Activated CD8-positive, alpha-beta T cell treated with anti-CD3 and anti-CD28 coated beads, Interleukin-2, amount 10 ng/mL, durations not matched to agents 7 days and 5 days (primary cell): ENCODE measurements around the gene HEPHL1. TPM values are rescaled to one million over a fixed set of nuclear protein-coding genes. Genes with fewer than 3 reads are reported as not detected.

ENCODE experiments used
- ATAC-seq: fragments of 150-1000 bp; cut with Tn5 transposase; one replicate; pipeline ENCODE4 v1.10.0; 2021; ENCODE audit warnings: moderate library complexity
- CTCF ChIA-PET: fragments of 350-600 bp; sonication (Branson Sonifier 250); formaldehyde crosslinking; loops from one replicate; lab custom pipeline; 2021; ENCODE audit warnings: antibody characterized with exemption; lab: Charles Lee
- POLR2A ChIA-PET: fragments of 350-600 bp; sonication (Branson Sonifier 250); formaldehyde crosslinking; loops from one replicate; lab custom pipeline; 2021; ENCODE audit warnings: antibody characterized with exemption; lab: Charles Lee
- DNase-seq: peaks from one replicate; pipeline ENCODE4 v3.0.0-alpha.2; 2020
- H3K27ac Mint-ChIP-seq: one replicate; pipeline ENCODE4 v1.8.0; 2021; ENCODE audit warnings: mild to moderate bottlenecking, mixed read lengths
- H3K27me3 Mint-ChIP-seq: one replicate; pipeline ENCODE4 v1.8.0; 2021; ENCODE audit warnings: low read depth, mixed read lengths
- H3K36me3 Mint-ChIP-seq: one replicate; pipeline ENCODE4 v1.8.0; 2021; ENCODE audit warnings: low read depth, mixed read lengths
- H3K4me1 Mint-ChIP-seq: one replicate; pipeline ENCODE4 v1.8.0; 2021; ENCODE audit warnings: low read depth, mixed read lengths
- H3K4me3 Mint-ChIP-seq: one replicate; pipeline ENCODE4 v1.8.0; 2021; ENCODE audit warnings: mild to moderate bottlenecking, mixed read lengths
- H3K9me3 Mint-ChIP-seq: one replicate; pipeline ENCODE4 v1.8.0; 2022; ENCODE audit warnings: mixed read lengths; ENCODE audit not compliant: insufficient read depth
- total RNA-seq, 2 experiments: library from RNA; stranded (reverse); gene quantifications; one replicate each; pipeline ENCODE4 v1.2.3, GENCODE V29; 2021

Gene HEPHL1
- total RNA-seq, 2 experiments from 2014 or later = not detected

DNA sequence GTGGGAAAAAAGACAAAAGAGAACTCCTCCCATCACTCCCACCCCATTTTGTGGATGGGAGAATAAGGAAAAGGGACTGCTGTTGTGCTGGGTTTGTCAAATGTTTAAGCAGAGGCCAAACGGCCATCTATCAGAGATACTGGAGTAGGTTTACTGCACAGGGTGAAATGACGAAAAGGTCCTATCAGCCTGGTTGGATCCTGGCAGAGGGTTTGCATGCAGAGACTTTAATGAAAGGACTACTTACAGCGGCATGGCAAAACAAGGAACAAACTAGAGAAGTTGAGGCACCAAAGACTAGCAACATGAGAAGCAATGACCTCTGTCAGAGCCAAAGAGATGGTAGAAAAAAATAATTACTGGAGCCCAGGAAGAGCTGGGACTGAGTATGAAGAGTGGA is 32.2 kb upstream of the HEPHL1 start:
- H3K27me3 Mint-ChIP-seq = no peaks in the 10 kb centered on the region
- H3K36me3 Mint-ChIP-seq = no peaks in the 10 kb centered on the region
- no peak overlapping the region for H3K4me3 Mint-ChIP-seq
- no peaks in the 10 kb centered on the region for H3K4me1 Mint-ChIP-seq
- POLR2A ChIA-PET = no interaction called here
- peaks cover 6% of the 10 kb centered on the region for H3K9me3 Mint-ChIP-seq
- no peak overlapping the region for H3K27ac Mint-ChIP-seq
- DNase-seq (no peak), ATAC-seq (no peak)
- CTCF ChIA-PET = no interaction called here

GRCh38 chr11:93993747-93994146 is 27.4 kb upstream of the HEPHL1 start:
- CTCF ChIA-PET = no interaction called here
- Mint-ChIP-seq H3K4me3 (no peak overlapping the region), H3K27ac (no peak overlapping the region), H3K36me3 (no peaks in the 10 kb centered on the region), H3K27me3 (no peaks in the 10 kb centered on the region), H3K4me1 (no peaks in the 10 kb centered on the region), H3K9me3 (peaks cover 11% of the 10 kb centered on the region)
- no peak for DNase-seq
- no peak for ATAC-seq
- POLR2A ChIA-PET = no interaction called here

- Mint-ChIP-seq H3K27me3 (no peaks in the 10 kb centered on the region), H3K36me3 (no peaks in the 10 kb centered on the region), H3K4me1 (no peaks in the 10 kb centered on the region), H3K9me3 (peaks cover 11% of the 10 kb centered on the region), H3K27ac (no peak overlapping the region), H3K4me3 (no peak overlapping the region)
- ATAC-seq (no peak), DNase-seq (no peak)
- POLR2A ChIA-PET = no interaction called here
- CTCF ChIA-PET = no interaction called here
These were observed 23.4 kb upstream of the HEPHL1 start for GRCh38 chr11:93997741-93998140.

GRCh38 chr11:94000659-94001058 is 20.5 kb upstream of the HEPHL1 start:
- ChIA-PET CTCF (no interaction called here), POLR2A (no interaction called here)
- Mint-ChIP-seq H3K4me3 (no peak overlapping the region), H3K27me3 (no peaks in the 10 kb centered on the region), H3K27ac (no peak overlapping the region), H3K36me3 (no peaks in the 10 kb centered on the region), H3K4me1 (no peaks in the 10 kb centered on the region), H3K9me3 (peaks cover under 1% of the 10 kb centered on the region)
- DNase-seq (no peak), ATAC-seq (no peak)

DNA sequence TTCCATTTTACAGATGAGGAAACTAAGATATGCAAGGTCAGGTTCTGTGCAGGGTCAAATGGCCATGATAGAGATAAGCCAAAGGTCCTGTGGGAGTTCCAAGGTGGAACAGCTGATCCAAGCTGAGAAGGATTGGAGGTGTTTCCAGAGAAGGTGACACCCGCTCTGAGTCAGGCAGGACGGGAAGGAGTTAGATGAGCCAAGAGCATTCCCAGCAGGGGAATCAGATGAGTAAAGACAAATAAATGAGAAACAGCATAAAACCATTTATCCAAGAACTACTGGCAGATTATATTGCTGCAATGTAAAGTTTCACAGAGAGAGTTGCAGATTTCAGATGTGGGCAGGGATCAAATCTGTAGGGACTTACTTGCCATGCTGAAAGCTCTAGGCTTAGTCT is 18.9 kb upstream of the HEPHL1 start:
- ChIA-PET CTCF (no interaction called here), POLR2A (no interaction called here)
- no peak for DNase-seq
- no peak for ATAC-seq
- H3K4me1 Mint-ChIP-seq = no peaks in the 10 kb centered on the region
- no peaks in the 10 kb centered on the region for H3K9me3 Mint-ChIP-seq
- H3K36me3 Mint-ChIP-seq = no peaks in the 10 kb centered on the region
- H3K27me3 Mint-ChIP-seq = no peaks in the 10 kb centered on the region
- no peak overlapping the region for H3K27ac Mint-ChIP-seq
- no peak overlapping the region for H3K4me3 Mint-ChIP-seq

- Mint-ChIP-seq H3K36me3 (no peaks in the 10 kb centered on the region), H3K4me3 (no peak overlapping the region), H3K27ac (no peak overlapping the region), H3K4me1 (no peaks in the 10 kb centered on the region), H3K9me3 (no peaks in the 10 kb centered on the region), H3K27me3 (no peaks in the 10 kb centered on the region)
- no peak for DNase-seq
- POLR2A ChIA-PET = no interaction called here
- ATAC-seq = no peak
- CTCF ChIA-PET = no interaction called here
These were observed 13.7 kb upstream of the HEPHL1 start for GRCh38 chr11:94007426-94007825.

DNA sequence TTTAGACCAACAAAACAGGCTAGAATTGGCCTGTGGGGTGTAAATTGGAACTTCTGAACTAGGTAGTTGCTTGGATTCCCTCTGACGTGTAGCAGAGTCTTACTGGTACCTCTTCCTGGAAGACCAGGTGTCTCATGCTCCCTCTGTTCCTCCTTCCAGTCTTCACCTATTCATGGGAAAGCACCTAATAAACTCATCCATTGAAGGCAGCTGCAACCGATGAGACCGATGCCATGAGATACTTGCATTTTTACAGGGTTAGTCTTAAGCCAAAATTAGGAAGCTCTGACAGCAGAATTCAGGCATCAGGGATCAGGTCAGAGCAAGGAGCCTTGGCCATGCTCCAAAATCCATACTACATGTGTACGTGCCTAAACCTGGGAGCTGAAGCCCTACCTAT is 13.2 kb upstream of the HEPHL1 start:
- Mint-ChIP-seq H3K4me3 (no peak overlapping the region), H3K4me1 (no peaks in the 10 kb centered on the region), H3K27me3 (no peaks in the 10 kb centered on the region), H3K36me3 (no peaks in the 10 kb centered on the region), H3K9me3 (no peaks in the 10 kb centered on the region), H3K27ac (no peak overlapping the region)
- POLR2A ChIA-PET = no interaction called here
- ATAC-seq (no peak), DNase-seq (no peak)
- CTCF ChIA-PET = no interaction called here

DNA sequence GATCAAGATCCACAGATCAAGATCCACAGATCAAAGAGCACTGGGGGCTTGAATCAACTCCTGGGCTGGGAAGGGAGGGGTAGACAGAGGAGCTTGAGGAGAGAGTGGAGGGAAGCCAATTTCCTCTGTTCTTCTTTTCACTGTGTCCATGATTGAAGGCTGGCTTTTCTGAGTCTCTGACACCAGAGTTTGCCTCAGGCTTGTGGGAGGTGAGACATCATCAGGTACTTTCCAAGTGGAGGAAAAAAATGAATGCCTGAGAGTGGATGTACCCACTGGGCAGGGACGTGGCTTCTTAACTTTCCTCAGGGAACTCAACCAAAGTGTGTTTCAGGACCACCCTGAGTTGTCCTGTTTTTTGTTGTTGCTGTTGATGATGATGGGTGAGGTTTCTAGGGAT is 11.0 kb upstream of the HEPHL1 start:
- Mint-ChIP-seq H3K4me3 (no peak overlapping the region), H3K27me3 (no peaks in the 10 kb centered on the region), H3K36me3 (no peaks in the 10 kb centered on the region), H3K27ac (no peak overlapping the region), H3K9me3 (no peaks in the 10 kb centered on the region), H3K4me1 (no peaks in the 10 kb centered on the region)
- ChIA-PET CTCF (no interaction called here), POLR2A (no interaction called here)
- no peak for ATAC-seq
- DNase-seq = no peak

DNA sequence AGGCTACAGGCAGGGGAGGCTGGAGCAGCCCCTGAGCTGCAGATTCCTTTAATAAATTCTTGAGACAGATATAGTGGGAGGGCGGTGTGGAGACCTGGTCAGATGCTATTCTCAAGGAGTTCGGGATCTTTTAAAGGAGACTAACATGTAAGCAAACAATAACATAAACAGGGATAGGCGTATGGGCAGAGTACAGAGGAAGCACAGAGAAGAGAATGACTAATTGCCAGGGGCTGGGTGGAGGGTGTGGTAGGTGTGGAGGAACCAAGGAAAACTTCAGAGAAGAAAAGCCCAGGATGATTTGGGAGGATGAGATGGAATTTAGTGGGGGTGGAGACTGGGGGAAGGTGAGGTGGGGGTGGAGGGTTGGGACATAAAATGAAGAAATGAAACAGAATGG is 9.7 kb upstream of the HEPHL1 start:
- ChIA-PET POLR2A (no interaction called here), CTCF (no interaction called here)
- ATAC-seq = no peak
- Mint-ChIP-seq H3K9me3 (no peaks in the 10 kb centered on the region), H3K27ac (no peak overlapping the region), H3K36me3 (no peaks in the 10 kb centered on the region), H3K27me3 (no peaks in the 10 kb centered on the region), H3K4me1 (no peaks in the 10 kb centered on the region), H3K4me3 (no peak overlapping the region)
- DNase-seq = no peak

DNA sequence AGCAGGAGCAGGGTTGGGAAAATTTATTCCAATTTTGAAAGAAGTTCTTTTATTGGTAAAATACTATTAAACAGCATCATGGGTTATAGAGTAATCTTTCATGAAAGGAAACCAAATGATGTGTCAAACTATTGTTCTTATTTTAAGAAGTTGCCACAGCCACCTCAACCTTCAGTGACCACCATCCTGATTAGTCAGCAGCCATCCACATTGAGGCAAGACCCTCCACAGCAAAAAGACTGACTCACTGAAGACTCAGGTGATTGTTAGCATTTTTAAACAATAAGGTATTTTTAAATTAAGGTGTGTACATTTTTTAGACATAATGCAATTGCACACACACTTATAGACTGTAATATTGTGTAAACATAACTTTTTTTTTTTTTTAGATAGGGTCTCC is 3.7 kb upstream of the HEPHL1 start:
- no peak for DNase-seq
- Mint-ChIP-seq H3K27me3 (no peaks in the 10 kb centered on the region), H3K4me1 (peaks cover 1% of the 10 kb centered on the region), H3K27ac (no peak overlapping the region), H3K36me3 (no peaks in the 10 kb centered on the region), H3K9me3 (no peaks in the 10 kb centered on the region), H3K4me3 (no peak overlapping the region)
- ChIA-PET POLR2A (no interaction called here), CTCF (no interaction called here)
- no peak for ATAC-seq

DNA sequence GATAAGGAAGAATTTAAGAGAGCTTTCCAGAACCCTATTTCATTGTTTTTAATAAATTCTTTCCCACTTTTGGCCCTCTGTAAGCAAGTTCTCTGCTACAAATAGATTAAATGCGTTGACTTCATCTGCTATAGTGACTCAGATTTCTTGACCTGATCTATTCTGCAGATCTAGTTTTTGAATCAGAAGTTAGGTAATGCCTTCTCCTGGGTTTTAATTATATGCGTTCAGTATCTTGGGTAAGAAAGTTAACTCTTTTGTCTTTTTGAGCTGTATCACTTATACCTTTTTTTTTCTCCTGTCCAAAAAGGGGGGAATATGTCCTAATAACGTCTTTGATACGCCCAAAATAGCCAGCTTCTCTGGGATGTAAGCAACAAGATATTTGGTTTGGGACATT is 2.4 kb upstream of the HEPHL1 start:
- no peaks in the 10 kb centered on the region for H3K9me3 Mint-ChIP-seq
- POLR2A ChIA-PET = no interaction called here
- no peak overlapping the region for H3K27ac Mint-ChIP-seq
- CTCF ChIA-PET = no interaction called here
- H3K36me3 Mint-ChIP-seq = no peaks in the 10 kb centered on the region
- no peaks in the 10 kb centered on the region for H3K27me3 Mint-ChIP-seq
- no peak overlapping the region for H3K4me3 Mint-ChIP-seq
- ATAC-seq (no peak), DNase-seq (no peak)
- H3K4me1 Mint-ChIP-seq = peaks cover 1% of the 10 kb centered on the region

GRCh38 chr11:94023856-94024255 is 2.7 kb downstream of the HEPHL1 start:
- POLR2A ChIA-PET = no interaction called here
- CTCF ChIA-PET = no interaction called here
- H3K36me3 Mint-ChIP-seq = no peaks in the 10 kb centered on the region
- no peak overlapping the region for H3K27ac Mint-ChIP-seq
- no peak for DNase-seq
- H3K4me3 Mint-ChIP-seq = no peak overlapping the region
- no peaks in the 10 kb centered on the region for H3K27me3 Mint-ChIP-seq
- H3K9me3 Mint-ChIP-seq = no peaks in the 10 kb centered on the region
- peaks cover 1% of the 10 kb centered on the region for H3K4me1 Mint-ChIP-seq
- ATAC-seq = no peak

- Mint-ChIP-seq H3K9me3 (no peaks in the 10 kb centered on the region), H3K4me1 (peaks cover 1% of the 10 kb centered on the region), H3K4me3 (no peak overlapping the region), H3K36me3 (no peaks in the 10 kb centered on the region), H3K27me3 (no peaks in the 10 kb centered on the region), H3K27ac (no peak overlapping the region)
- no peak for DNase-seq
- CTCF ChIA-PET = no interaction called here
- no peak for ATAC-seq
- POLR2A ChIA-PET = no interaction called here
These were observed 3.4 kb downstream of the HEPHL1 start for GRCh38 chr11:94024547-94024946.
